IPS-11a (cell line): ENCODE measurements around the gene POLG.

Source experiments
- H3K4me3 ChIP-seq: one replicate; pipeline ENCODE4 v1.5.1; 2013; ENCODE audit warnings: low read depth, low read length, control low read depth

Gene POLG

GRCh38 chr15:89356634-89357298, 22.1 kb upstream of the POLG start:
- no peak overlapping the region for H3K4me3 ChIP-seq

GRCh38 chr15:89353991-89354390, 19.4 kb upstream of the POLG start:
- no peak overlapping the region for H3K4me3 ChIP-seq

- H3K4me3 ChIP-seq, result no peak overlapping the region
These were observed 17.9 kb upstream of the POLG start for GRCh38 chr15:89352476-89352875.

- no peak overlapping the region for H3K4me3 ChIP-seq
These were observed 14.6 kb upstream of the POLG start for GRCh38 chr15:89349206-89349558.

GRCh38 chr15:89346516-89347231, 12.1 kb upstream of the POLG start:
- H3K4me3 ChIP-seq, result no peak overlapping the region

- H3K4me3 ChIP-seq, result no peak overlapping the region
These were observed 10.6 kb upstream of the POLG start for GRCh38 chr15:89345248-89345647.

- no peak overlapping the region for H3K4me3 ChIP-seq
These were observed 8.2 kb upstream of the POLG start for GRCh38 chr15:89342840-89343239.

- no peak overlapping the region for H3K4me3 ChIP-seq
These were observed 6.8 kb upstream of the POLG start for GRCh38 chr15:89341316-89342005.

GRCh38 chr15:89340573-89340972, 5.9 kb upstream of the POLG start:
- no peak overlapping the region for H3K4me3 ChIP-seq

- H3K4me3 ChIP-seq, result no peak overlapping the region
These were observed 3.4 kb upstream of the POLG start for GRCh38 chr15:89338036-89338435.

- H3K4me3 ChIP-seq, result peak overlapping the region; percentile 74
These were observed 846 bp upstream of the POLG start for GRCh38 chr15:89335298-89336041.

GRCh38 chr15:89333959-89334509, 590 bp downstream of the POLG start:
- H3K4me3 ChIP-seq, result peak overlapping the region; percentile 87

GRCh38 chr15:89333011-89333860, 1.4 kb downstream of the POLG start:
- peak overlapping the region; percentile 87 for H3K4me3 ChIP-seq

- H3K4me3 ChIP-seq, result no peak overlapping the region
These were observed 2.2 kb downstream of the POLG start for GRCh38 chr15:89332446-89332845.

- no peak overlapping the region for H3K4me3 ChIP-seq
These were observed 3.6 kb downstream of the POLG start for GRCh38 chr15:89330881-89331595.

- H3K4me3 ChIP-seq, result no peak overlapping the region
These were observed 4.5 kb downstream of the POLG start for GRCh38 chr15:89330119-89330518.

GRCh38 chr15:89329329-89330084, 5.1 kb downstream of the POLG start:
- no peak overlapping the region for H3K4me3 ChIP-seq

GRCh38 chr15:89328398-89329254, 6.0 kb downstream of the POLG start:
- no peak overlapping the region for H3K4me3 ChIP-seq
